ENCODE results near the gene ZNF446. TPM values are rescaled to one million over a fixed set of nuclear protein-coding genes. Genes with fewer than 3 reads are reported as not detected.
"Not testable (repeated sequence)": the region's sequence is repeated elsewhere in the genome, so short reads cannot be mapped to it uniquely, and the experiment has no call there.

Gene ZNF446
- polyA plus RNA-seq, 3 donors: 17.3 to 23.4 (median 19.3) TPM

DNA sequence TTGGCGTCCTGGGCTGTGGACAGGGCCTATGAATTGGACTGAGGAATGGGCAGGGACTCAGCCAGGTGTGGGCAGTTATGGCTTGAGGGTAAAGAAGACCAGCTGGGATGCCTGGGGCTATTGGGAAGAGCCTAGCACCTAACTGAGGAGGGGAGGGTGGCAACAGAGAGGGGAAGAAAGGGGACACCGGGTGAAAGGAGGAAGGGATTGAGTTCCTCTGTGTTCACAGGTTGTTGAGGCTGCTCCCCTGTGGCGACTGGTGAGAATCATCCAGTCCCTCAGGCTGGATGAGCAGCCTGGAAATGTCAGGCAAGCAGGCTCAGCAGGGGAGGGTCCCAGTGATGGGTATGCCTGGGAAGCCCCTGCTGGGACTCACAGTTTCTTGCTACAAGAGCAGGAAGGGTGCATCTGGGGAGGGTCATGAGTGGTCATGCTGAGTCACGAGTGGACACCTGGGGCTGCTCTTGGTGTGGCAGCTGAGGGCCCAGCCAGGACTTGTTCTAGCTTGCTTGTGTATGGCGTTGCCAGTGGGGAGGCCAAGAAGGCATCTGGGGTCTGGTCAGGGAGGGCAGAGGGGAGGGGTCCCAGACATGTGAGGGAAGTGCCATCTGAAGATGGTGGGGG lies 7.8 kb upstream of the ZNF446 start:
- no peak for DNase-seq

DNA sequence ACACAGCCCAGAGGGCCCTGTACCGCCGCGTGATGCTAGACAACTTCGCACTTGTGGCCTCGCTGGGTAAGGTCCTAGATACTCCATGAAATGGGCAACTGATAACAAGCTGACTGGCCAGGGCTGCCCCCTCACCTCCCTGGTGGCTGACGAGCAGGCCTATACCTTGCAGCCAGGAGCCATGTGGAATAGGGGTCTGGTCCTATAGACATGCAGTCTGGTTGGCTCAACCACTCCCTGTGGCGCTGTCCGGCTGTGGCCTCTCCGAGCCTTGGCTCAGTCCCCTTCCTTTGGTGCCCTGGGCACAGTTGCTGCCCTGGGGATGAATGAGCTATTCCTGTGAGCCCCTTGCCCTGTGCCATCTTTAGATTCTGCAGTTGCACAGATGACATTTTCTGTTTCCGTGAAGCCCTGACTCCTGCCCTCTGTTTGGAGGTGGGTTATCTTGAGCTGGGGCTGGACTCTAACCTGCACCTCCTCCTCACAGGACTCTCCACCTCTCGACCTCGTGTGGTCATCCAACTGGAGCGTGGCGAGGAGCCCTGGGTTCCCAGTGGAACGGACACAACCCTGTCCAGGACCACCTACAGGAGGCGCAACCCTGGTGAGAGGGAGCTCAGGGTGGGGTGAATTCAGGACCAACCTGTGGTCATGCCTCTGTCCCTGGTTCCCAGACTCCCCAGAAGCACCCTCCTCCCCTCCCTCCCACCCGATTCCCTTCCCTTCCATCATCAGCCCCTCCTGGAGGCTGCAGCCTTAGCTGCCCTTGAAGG lies 6.7 kb upstream of the ZNF446 start:
- DNase-seq: no peak

DNA sequence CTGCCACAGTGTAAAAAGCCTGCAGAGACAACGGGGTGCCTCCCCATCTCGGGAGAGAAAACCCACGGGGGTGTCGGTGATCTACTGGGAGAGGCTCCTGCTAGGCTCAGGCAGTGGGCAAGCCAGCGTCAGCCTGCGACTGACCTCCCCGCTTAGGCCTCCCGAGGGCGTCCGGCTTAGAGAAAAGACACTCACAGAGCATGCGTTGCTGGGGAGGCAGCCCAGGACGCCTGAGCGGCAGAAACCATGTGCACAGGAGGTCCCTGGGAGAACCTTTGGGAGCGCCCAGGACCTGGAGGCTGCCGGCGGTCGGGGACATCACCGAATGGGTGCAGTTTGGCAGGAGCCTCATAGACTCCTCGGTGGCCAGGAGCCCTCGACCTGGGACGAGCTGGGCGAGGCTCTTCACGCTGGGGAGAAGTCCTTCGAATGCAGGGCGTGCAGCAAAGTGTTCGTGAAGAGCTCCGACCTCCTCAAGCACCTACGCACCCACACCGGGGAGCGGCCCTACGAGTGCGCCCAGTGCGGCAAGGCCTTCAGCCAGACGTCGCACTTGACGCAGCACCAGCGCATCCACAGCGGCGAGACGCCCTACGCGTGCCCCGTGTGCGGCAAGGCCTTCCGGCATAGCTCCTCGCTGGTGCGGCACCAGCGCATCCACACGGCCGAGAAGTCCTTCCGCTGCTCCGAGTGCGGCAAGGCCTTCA lies 5.2 kb upstream of the ZNF446 start:
- not testable (repeated sequence) for DNase-seq

DNA sequence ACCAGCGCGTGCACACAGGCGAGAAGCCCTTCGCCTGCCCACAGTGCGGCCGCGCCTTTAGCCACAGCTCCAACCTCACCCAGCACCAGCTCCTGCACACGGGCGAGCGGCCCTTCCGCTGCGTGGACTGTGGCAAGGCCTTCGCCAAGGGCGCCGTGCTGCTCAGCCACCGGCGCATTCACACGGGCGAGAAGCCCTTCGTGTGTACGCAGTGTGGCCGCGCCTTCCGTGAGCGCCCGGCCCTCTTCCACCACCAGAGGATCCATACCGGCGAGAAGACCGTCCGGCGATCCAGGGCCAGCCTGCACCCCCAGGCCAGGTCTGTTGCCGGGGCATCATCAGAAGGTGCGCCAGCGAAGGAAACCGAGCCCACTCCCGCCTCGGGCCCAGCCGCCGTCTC lies 4.4 kb upstream of the ZNF446 start:
- no peak for DNase-seq

DNA sequence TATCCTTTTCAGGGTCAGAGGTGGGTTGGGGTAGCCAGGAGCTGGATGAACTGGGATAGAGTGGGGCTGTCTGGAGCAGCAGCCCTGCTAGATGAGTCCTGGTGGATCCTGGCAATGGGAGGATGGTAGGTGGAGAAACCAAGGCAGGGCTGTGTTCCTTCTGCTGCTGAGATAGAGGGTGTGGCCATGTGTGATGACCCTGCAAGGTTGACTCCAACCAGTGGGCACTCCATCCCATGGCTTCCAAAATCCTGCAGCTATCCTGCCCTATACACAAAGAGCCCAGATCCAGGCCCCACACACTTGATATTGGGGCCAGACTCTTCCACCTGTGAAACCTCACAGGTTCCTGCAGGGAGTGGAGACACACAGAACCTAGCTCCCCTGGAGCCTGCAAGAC lies 2.4 kb upstream of the ZNF446 start:
- no peak for DNase-seq

DNA sequence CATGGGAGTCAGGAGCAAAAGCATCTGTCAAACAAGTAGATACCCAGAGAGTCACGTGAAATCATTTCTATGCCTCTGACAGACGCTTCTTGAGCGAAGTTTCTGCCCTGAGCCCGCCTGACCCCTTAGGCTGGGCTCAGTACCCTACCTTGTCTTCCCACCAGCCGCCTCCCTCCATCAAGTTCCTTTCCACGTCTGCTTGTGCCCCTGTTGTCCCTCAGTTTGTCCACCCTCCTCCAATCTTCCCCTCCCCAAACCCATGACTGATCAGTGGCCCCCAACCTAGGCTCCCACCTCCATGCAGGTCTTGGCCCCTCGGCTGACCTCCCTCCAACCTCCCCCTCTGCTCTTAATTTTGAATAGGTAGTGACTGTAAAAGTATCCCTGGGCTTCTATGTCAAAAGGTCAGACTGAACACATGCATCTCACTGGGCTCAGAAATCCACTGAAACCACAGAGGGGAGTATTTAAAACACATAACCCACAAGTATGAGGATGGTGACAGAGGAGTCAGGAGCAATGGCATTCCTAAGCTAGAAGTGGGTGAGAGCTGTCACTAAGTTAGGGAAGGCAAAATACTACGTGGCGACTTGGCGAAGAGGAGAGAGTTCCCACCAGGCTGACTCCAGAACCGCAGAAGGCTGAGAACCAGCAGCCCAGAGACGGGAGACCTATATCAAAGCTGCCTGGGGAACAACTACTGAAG lies 1.7 kb upstream of the ZNF446 start:
- no peak for DNase-seq

DNA sequence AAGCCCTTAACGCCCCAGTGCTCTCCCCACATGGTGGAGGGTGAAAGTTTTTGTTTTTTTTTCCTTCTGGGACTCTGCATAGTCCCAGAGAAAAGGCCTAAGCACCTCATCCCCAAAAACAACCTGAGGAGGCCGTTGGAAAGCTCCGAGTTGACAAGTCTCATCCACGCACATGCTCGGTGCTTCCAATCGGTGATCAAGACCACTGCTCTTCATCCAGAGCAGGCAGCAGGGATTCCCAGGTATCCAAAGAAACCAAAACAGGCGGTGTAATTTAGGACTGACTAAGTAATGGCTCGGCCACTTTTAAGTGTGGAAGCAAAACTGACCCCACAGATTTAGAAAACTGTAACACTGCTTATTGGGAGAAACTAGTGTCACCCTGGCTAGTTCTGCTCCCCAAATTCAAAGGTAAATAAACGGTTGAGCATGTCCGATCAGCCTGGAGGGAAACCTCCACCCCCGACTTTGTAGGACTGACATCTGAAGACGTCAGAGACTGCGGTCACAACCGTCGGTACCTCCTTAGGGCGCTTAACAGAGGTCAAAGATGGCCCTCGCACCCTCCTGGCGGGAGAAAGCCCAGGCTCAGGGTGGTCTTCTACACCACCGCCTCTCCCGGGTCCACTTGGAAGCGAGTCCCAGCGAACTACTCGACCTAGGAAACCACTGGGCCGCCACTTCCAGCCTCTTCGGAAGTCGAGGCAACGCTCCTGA lies 997 bp upstream of the ZNF446 start:
- no peak for DNase-seq

DNA sequence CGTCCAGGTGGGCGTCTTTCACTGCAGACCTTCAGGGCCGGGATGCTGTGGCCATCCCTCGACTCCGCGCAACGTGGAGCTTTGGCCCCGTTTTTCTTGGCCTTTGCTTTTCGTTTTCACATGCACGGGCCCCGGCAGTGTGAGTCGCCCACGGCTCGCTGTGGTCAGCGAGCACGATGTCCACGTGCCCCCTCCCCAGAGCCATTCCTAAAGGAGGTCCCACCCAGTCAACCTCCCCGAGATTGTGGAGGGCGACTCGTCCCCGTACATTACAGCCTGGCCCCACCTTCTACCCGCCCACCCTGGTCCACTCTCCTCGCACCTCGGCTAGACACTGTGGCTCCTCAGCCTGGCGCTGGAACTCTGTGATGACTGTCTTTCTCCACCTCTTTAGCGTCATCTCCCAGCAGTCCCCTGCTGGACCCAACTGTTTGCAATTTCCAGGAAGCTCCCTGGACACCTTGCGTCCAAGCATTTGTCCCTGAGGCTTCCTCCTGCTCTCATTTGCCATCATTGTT lies 405 bp downstream of the ZNF446 start:
- no peak for DNase-seq

DNA sequence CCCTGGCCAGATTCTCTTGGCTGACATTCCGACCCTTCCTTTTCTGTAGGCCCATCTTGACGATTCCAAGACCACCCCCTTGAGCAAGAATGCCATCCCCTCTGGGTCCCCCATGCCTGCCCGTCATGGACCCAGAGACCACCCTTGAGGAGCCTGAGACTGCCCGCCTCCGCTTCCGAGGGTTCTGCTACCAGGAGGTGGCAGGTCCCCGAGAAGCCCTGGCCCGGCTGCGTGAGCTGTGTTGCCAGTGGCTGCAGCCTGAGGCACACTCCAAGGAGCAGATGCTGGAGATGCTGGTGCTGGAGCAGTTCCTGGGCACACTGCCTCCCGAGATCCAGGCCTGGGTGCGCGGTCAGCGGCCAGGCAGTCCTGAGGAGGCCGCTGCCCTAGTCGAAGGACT lies 978 bp downstream of the ZNF446 start:
- no peak for DNase-seq

DNA sequence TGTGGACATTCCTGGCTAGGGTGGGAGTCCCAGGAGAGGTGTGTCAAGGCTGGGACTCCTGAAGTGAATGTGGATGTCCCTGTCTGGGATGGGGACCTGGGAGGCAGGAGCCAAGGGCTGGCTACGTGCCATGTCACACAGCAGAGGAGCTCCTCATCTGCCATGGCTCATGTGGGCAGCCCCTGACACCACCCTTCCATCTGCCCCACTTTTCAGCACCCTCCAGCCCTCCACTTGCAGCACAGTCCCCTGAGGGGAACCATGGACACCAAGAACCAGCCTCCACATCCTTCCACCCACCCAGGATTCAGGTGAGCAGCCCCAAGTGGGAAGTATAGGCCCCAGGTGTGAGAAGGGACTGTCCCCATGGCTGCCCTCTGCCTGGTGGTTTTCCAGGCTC lies 1.7 kb downstream of the ZNF446 start:
- DNase-seq: no peak

DNA sequence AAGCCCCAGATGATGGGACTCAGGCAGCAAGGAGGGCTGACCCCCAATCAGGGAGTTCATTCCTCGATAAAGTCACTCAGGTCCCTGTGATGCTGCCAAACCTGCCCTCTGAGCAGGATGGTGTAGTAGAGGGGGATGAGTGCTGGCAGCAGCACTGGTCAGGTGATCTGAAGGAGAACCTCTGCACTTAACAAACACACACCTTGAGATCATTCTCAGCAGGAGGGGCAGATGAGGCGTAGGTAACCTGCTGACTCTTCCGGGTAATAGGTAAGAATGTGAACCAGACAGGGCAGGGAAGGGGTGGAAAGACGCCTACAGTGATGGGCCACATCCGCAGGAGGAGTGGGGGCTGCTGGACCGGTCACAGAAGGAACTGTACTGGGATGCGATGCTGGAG lies 3.2 kb downstream of the ZNF446 start:
- no peak for DNase-seq

DNA sequence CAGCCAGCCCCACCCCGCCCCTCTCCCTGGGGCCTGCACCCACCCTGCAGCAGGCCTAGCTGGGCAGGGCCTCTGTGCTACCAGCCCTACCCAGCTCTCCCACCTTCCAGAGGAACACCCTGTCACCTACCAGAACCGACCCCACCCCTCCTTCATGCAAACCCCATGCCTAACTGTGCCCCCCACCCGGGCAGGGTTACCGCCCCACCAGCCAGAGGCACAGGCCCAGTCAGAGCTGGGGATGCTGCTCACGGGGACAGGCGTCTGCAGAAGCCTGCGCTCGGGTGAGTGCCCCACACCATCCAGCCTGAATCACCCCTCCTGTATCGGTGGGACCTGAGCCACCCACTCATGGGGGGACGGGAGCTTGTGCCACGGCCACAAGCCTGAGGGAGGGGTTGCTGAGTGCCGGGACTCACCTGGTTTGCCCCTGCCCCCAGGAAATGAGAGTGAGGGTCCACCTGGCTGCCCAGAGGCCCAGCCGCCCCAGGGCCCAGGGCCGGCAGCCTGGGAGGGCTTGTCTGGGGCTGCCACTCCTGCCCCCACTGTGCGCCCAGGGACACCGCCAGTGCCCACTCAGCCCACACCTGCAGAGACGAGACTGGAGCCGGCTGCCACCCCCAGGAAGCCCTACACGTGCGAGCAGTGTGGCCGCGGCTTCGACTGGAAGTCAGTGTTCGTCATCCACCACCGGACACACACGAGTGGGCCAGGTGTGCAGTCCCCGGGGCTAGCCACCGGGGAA lies 3.8 kb downstream of the ZNF446 start:
- DNase-seq: no peak

DNA sequence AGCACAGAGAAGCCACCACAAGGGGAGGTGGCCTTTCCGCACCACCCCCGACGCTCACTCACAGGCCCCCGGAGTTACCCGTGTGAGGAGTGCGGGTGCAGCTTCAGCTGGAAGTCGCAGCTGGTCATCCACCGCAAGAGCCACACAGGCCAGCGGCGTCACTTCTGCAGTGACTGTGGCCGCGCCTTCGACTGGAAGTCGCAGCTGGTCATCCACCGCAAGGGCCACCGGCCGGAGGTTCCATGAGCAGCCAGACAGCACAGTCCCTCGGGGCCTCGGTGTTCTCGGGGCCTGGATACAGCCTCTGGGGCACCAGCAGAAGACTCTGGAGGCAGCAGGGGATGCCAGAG lies 4.3 kb downstream of the ZNF446 start:
- DNase-seq: no peak

DNA sequence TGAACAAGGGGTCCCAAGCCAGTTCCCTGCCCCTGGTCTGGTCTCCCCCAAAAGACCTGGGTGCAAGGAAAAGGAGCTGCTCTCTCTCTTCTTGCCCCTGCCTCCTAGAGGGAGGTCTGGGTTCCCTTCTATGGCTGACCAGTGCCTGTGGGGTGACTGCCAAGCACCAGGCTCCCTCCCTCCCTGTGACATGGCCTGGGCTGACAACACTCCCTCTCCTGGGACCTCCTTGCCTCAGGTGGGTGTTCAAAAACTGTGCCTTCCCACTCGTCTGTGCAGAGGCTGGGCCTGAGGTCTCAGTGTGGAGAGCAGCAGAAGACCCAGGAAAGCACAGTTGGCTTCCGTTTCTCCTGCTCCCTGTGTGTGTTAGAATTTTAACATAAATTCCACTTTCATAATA lies 4.7 kb downstream of the ZNF446 start:
- DNase-seq: no peak

DNA sequence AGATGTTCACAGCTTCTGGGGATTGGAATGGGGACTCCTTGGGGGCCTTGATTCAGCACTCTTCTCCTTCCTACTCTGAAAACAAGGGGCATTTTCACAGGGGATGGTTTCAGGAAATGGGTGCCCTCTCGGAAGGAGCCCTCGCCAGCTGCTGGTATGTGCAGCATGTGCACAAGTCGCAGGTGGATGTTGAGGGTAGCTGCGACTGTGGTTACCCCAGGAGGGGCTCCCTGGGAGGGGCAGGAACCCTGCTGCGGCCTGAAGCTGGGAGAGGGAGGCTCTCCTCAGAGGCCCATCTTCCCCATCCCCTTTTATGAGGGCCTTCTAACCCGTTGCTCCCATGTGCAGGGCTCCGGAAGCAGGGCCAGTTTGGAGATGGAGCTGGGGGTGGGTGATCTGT lies 6.2 kb downstream of the ZNF446 start:
- no peak for DNase-seq

DNA sequence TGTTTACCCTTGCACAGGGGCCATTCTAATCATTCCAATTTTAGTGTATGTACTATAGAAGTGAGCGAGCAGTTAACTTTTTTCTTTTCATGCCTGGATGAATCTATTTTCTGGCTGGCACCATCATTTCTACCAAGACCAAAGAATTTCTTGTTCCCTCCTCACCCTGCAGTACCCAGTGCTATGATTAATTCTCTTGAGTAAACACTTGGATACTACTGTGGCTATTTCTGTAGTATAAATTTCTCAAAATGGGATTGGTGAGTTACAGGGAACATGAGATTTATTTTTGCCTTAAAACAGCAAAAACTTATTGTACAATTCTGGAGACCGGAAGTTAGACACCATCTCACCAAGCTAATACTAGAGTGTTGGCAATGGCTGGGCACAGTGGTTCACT lies 7.6 kb downstream of the ZNF446 start:
- DNase-seq: no peak

DNA sequence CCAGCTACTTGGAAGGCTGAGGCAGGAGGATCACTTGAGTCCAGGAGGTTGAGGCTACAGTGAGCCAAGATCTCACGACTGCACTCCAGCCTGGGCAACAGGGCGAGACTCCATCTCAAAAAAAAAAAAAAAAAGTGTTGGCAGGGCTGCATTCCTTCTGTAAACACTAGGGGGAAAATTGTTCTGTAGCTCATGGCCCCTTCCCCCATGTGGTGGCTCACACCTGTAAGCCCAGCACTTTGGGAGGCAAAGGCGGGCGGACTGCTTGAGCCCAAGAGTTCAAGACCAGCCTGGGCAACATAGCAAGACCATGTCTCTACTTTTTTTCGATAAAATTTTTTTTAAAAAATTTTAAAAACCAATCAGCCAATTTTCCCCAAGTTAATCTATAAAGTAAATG lies 8.2 kb downstream of the ZNF446 start:
- not testable (repeated sequence) for DNase-seq

DNA sequence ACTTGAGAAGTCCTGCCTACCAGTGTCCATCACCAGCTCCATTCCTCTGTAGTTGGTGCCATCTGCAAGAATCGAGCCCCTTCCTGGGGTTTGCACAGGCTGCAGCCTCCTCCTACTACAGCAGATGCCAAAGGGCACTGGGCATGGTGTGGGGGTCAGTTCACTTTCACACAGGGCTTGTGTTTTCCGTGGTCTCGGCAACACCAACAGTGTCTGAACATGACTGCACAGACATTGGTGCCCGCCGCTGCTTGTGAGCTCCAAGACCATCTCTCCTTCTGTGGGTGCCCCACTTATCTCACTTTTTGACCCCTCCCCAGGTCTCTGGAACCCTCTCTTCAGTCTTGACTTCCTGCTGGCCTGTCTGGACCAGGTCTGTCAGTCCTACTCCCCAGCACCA lies 15.2 kb downstream of the ZNF446 start:
- no peak for DNase-seq

DNA sequence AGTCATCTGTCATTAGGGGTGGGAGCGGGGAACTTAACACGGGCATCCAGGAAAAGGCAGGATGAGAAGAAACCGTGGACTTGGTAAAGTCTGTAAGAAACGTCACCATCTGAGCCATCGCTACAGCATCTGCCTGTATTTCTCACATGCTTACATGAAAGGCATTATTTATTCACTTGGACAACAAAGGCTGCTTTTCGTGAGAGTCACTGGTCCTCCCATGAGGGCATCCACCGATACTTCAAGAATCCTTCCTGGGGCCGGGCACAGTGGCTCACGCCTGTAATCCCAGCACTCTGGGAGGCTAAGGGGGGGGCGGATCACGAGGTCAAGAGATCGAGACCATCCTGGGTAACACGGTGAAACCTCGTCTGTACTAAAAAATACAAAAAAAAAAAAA lies 16.1 kb downstream of the ZNF446 start:
- DNase-seq: no peak

DNA sequence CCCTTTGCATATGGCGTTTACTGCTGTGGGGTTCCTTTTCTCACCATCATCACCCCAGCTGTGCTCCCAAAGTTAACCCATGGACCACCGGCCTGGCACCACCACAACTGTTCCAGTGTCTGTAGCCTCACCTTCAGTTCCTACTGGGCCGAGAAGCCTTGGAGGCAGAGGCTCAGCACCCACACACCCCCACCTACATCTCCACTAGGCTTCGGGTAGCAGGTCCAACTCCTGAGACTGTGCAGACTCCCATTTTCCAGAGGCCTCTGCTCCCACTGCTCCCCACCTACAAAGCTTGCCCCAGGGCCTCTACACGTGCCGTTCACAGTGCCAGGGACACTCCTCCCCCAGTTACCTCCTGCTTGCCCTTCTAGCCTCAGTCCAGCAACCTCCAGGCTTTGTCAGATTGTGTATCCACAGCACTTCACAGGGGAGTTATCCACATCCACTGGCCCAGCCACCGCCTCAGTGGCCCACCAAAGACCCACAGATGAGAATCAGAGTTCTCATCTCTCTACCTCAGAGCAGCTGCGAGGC lies 21.6 kb downstream of the ZNF446 start:
- no peak for DNase-seq

All from renal pelvis (tissue), 4 donors.